A549 (cell line): Measurements from ENCODE around the gene CGREF1. TPM values are rescaled to one million over a fixed set of nuclear protein-coding genes. Genes with fewer than 3 reads are reported as not detected.

Experiments
- ATAC-seq, 2 experiments: fragments of 200-7000 bp in 1 of 2; fragments of >200 bp in 1 of 2; cut with Nextera tagmentation in 1 of 2; cut with Tn5 transposase in 1 of 2; 3 replicates each; pipeline versions ENCODE4 v1.8.0 to v1.9.1; 2018 to 2020; ENCODE audit warnings: mild to moderate bottlenecking in 1 of 2, moderate library complexity in 1 of 2
- CTCF ChIA-PET: fragments of 300-600 bp; sonication (Branson Sonifier 250); formaldehyde crosslinking; extraction: SDS; loops from one replicate; lab custom pipeline; 2021; ENCODE audit warnings: antibody characterized with exemption, inconsistent platforms; lab: Yijun Ruan, JAX
- POLR2A ChIA-PET: fragments of 350-600 bp; formaldehyde crosslinking; extraction: SDS; loops from one replicate; lab custom pipeline; 2021; ENCODE audit warnings: antibody characterized with exemption, inconsistent platforms; lab: Yijun Ruan, JAX
- DNase-seq, 2 experiments: peaks; one replicate each; pipeline versions ENCODE4 v3.0.0 to v3.0.0-alpha.2; 2011 to 2016; ENCODE audit warnings: low read depth in 1 of 2, low spot score in 1 of 2
- FAIRE-seq: peaks from 2 replicates; lab custom pipeline; 2011; peaks lifted over from hg19 to GRCh38; lab: Jason Lieb, UNC
- H3K27ac ChIP-seq, 2 experiments: fragments of >200 bp; sonication (Bioruptor Twin); formaldehyde crosslinking; 3 replicates each; pipeline ENCODE4 v1.5.1; 2016 to 2017
- H3K4me1 ChIP-seq: fragments of >200 bp; sonication (Bioruptor Twin); formaldehyde crosslinking; 3 replicates; pipeline ENCODE4 v1.6.1; 2016
- H3K4me2 ChIP-seq: fragments of >200 bp; sonication (Bioruptor Twin); formaldehyde crosslinking; 3 replicates; pipeline ENCODE4 v1.6.1; 2016
- H3K4me3 ChIP-seq: fragments of >200 bp; sonication (Bioruptor Twin); formaldehyde crosslinking; 3 replicates; pipeline ENCODE4 v1.5.1; 2016
- H3K9me3 ChIP-seq: fragments of >200 bp; sonication (Bioruptor Twin); formaldehyde crosslinking; 3 replicates; pipeline ENCODE4 v1.6.1; 2016
- BHLHE40 ChIP-seq: IDR thresholded peaks from 2 replicates; pipeline ENCODE4 v1.6.1; 2012; ENCODE audit warnings: low read depth, low read length, inconsistent platforms
- CEBPB ChIP-seq, 2 experiments: fragments of >200 bp in 1 of 2; sonication (Bioruptor Twin) in 1 of 2; formaldehyde crosslinking in 1 of 2; IDR thresholded peaks; 2 replicates each; pipeline ENCODE4 v1.6.1; 2012 to 2016
- CHD4 ChIP-seq: fragments of 200-600 bp; sonication (generic); IDR thresholded peaks from 2 replicates; pipeline ENCODE4 v1.6.1; 2016; ENCODE audit warnings: antibody characterized with exemption, mild to moderate bottlenecking, borderline replicate concordance
- ELK1 ChIP-seq: fragments of 150-350 bp; IDR thresholded peaks from 2 replicates; pipeline ENCODE4 v1.6.1; 2014; ENCODE audit warnings: low read depth, mild to moderate bottlenecking, low read length
- EP300 ChIP-seq, 2 experiments: fragments of >200 bp; sonication (Bioruptor Twin); formaldehyde crosslinking; IDR thresholded peaks; 2 replicates in 1 of 2; 3 replicates in 1 of 2; pipeline ENCODE4 v1.6.1; 2016 to 2017
- FOSB ChIP-seq: fragments of 250-450 bp; sonication (Bioruptor Pico); IDR thresholded peaks from 2 replicates; pipeline ENCODE4 v1.5.0; 2020; ENCODE audit warnings: mild to moderate bottlenecking, moderate library complexity
- FOXS1 ChIP-seq: fragments of 250-450 bp; sonication (Bioruptor Pico); IDR thresholded peaks from 2 replicates; pipeline ENCODE4 v1.5.0; 2020; ENCODE audit warnings: mild to moderate bottlenecking, moderate library complexity
- HOXB5 ChIP-seq: fragments of 250-450 bp; sonication (Bioruptor Pico); IDR thresholded peaks from 2 replicates; pipeline ENCODE4 v1.5.0; 2020; ENCODE audit warnings: mild to moderate bottlenecking, moderate library complexity
- KDM1A ChIP-seq: fragments of 200-600 bp; sonication (generic); IDR thresholded peaks from 2 replicates; pipeline ENCODE4 v1.6.1; 2016; ENCODE audit warnings: low read depth, mild to moderate bottlenecking
- MYC ChIP-seq: IDR thresholded peaks from 2 replicates; pipeline ENCODE4 v1.6.1; 2012; ENCODE audit warnings: mild to moderate bottlenecking, inconsistent platforms, low read length, improper control_type of control experiment, borderline replicate concordance
- NFE2L2 ChIP-seq: fragments of 150-350 bp; conservative IDR thresholded peaks from 2 replicates; pipeline ENCODE4 v1.6.1; 2014; ENCODE audit warnings: low read length
- NR3C1 ChIP-seq: fragments of >200 bp; sonication (Bioruptor Twin); formaldehyde crosslinking; IDR thresholded peaks from 3 replicates; pipeline ENCODE4 v1.6.1; 2017
- PHF8 ChIP-seq: fragments of 200-600 bp; sonication (generic); IDR thresholded peaks from 2 replicates; pipeline ENCODE4 v1.6.1; 2016; ENCODE audit warnings: low read depth, mild to moderate bottlenecking, antibody characterized with exemption, moderate library complexity, borderline replicate concordance
- RAD21 ChIP-seq, 2 experiments: fragments of >200 bp in 1 of 2; sonication (Bioruptor Twin) in 1 of 2; formaldehyde crosslinking in 1 of 2; IDR thresholded peaks in 1 of 2; conservative IDR thresholded peaks in 1 of 2; 2 replicates in 1 of 2; 3 replicates in 1 of 2; pipeline ENCODE4 v1.6.1; 2012 to 2018; ENCODE audit warnings: inconsistent platforms in 1 of 2
- RARB ChIP-seq: fragments of 250-450 bp; sonication (Bioruptor Pico); IDR thresholded peaks from 2 replicates; pipeline ENCODE4 v1.8.0; 2021; ENCODE audit warnings: mild to moderate bottlenecking, moderate library complexity
- RCOR1 ChIP-seq: fragments of 150-350 bp; IDR thresholded peaks from 2 replicates; pipeline ENCODE4 v1.6.1; 2014; ENCODE audit warnings: antibody characterized with exemption, low read length, low read depth
- RNF2 ChIP-seq: fragments of 200-600 bp; sonication (generic); IDR thresholded peaks from 2 replicates; pipeline ENCODE4 v1.6.1; 2016; ENCODE audit warnings: low read depth, mild to moderate bottlenecking, antibody characterized with exemption, moderate library complexity, borderline replicate concordance
- SREBF2 ChIP-seq: fragments of 450-650 bp; IDR thresholded peaks from 2 replicates; pipeline ENCODE4 v1.6.1; 2014; ENCODE audit warnings: mild to moderate bottlenecking, moderate library complexity
- TP53 ChIP-seq: fragments of 250-450 bp; sonication (Bioruptor Pico); IDR thresholded peaks from 2 replicates; pipeline ENCODE4 v1.5.0; 2021; ENCODE audit warnings: mild to moderate bottlenecking, moderate library complexity
- USF2 ChIP-seq: fragments of 450-650 bp; IDR thresholded peaks from 2 replicates; pipeline ENCODE4 v1.6.1; 2014; ENCODE audit warnings: antibody characterized with exemption
- ZC3H11A ChIP-seq: fragments of 450-650 bp; IDR thresholded peaks from 2 replicates; pipeline ENCODE4 v1.6.1; 2014; ENCODE audit warnings: antibody characterized with exemption, mild to moderate bottlenecking
- ZFP36 ChIP-seq: fragments of 450-650 bp; IDR thresholded peaks from 2 replicates; pipeline ENCODE4 v1.6.1; 2014; ENCODE audit warnings: borderline replicate concordance; ENCODE audit not compliant: partially characterized antibody
- ZNF302 ChIP-seq: fragments of 250-450 bp; sonication (Bioruptor Pico); IDR thresholded peaks from 2 replicates; pipeline ENCODE4 v1.9.0; 2021; ENCODE audit warnings: inconsistent platforms, mild to moderate bottlenecking, moderate library complexity
- ZSCAN20 ChIP-seq: fragments of 250-450 bp; sonication (Bioruptor Pico); IDR thresholded peaks from 2 replicates; pipeline ENCODE4 v1.8.0; 2022; ENCODE audit warnings: mild to moderate bottlenecking, moderate library complexity
- WGBS: methylation state at CpG from one replicate; pipeline ENCODE4 v1.1.6; 2017; ENCODE audit errors: missing lambda C conversion rate; 5-methylcytosine and 5-hydroxymethylcytosine counted together
- polyA plus RNA-seq, 4 experiments: library from polyadenylated mRNA; depleted of rRNA in 3 of 4; stranded (reverse); fragments of >200 nt; fragmentation: RNase III in 1 of 4; extraction: RNeasy Plus Mini Kit Qiagen cat#74134 plus additional on column Dnase treatment in 1 of 4; gene quantifications; 2 replicates in 3 of 4; 3 replicates in 1 of 4; pipeline ENCODE4 v1.2.3, GENCODE V29; 2011 to 2017
- TF ChIP-seq, protein P1 (sequence below): fragments of >200 bp; sonication (Bioruptor Twin); formaldehyde crosslinking; IDR thresholded peaks from 3 replicates; pipeline ENCODE4 v1.6.1; 2016
- TF ChIP-seq, protein P2 (sequence below): IDR thresholded peaks from 2 replicates; pipeline ENCODE4 v1.6.1; 2012
- TF ChIP-seq, protein P3 (sequence below): fragments of >200 bp; sonication (Bioruptor Twin); formaldehyde crosslinking; IDR thresholded peaks from 2 replicates; pipeline ENCODE4 v1.6.1; 2016

The CGREF1 gene
- polyA plus RNA-seq, 2 of the 4 experiments (the other 2 are of a cell fraction) = 5.1 to 5.8 TPM

DNA sequence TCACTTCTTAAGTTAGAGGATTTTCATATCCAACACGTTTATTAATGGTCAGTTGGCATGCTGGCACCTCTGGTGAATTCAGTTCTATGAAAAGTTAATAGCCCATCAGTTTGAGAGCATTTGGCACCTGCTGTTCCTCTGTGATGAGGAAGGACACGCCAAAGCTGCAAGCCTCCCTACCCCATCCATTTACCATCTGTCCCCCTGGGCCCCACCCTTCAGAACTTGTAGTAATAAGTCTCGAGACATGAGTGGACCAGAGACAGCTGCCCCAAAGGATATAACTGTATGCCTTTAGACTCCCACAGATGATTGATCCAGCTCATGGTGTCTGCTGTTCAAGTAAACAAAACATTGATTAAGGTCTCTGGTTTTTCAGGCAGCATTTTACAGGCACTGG, 53.8 kb downstream of the CGREF1 start (continued):
- no peak for TF ChIP-seq ELK1

DNA sequence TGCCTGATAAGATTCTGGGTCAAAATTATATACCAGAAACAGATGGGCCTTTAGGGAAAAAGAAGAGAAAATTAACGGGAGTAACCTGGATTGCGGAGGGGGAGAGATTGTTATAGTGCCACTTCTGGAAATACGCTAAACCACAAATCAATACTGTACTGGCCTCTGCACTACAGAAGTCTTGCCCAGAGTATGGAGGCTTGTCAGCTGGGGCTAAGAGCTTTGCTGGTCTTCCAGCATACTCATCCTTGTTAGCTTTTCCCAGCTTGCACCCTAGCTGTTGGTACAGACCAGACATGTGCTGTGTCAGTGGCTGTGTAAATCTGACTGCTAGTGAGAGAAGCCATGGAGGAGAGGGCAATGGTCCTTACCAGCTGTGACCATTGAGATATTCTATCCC, 58.6 kb downstream of the CGREF1 start:
- CTCF ChIA-PET = interaction anchor here (0.8 to 18.7 kb wide), 5 partner anchors 9 to 109 kb away, joined by 3 to 253 read pairs (median 6); partner anchors contain the start of genes AGBL5, EMILIN1, KHK and OST4
- no peak overlapping the region for H3K4me3 ChIP-seq
- TF ChIP-seq RAD21 (conservative IDR thresholded peaks at IDR 0.05 in 1 of 2, IDR thresholded peaks at IDR 0.05 in 1 of 2) = no peak
- TF ChIP-seq RARB (CRISPR knock-in tag) = no peak
- TF ChIP-seq FOXS1 (CRISPR knock-in tag) = no peak
- no peak for TF ChIP-seq ZC3H11A
- TF ChIP-seq ZNF302 (CRISPR knock-in tag) = no peak
- no peak for TF ChIP-seq RNF2
- TF ChIP-seq RCOR1 = no peak
- TF ChIP-seq, protein P1, sequence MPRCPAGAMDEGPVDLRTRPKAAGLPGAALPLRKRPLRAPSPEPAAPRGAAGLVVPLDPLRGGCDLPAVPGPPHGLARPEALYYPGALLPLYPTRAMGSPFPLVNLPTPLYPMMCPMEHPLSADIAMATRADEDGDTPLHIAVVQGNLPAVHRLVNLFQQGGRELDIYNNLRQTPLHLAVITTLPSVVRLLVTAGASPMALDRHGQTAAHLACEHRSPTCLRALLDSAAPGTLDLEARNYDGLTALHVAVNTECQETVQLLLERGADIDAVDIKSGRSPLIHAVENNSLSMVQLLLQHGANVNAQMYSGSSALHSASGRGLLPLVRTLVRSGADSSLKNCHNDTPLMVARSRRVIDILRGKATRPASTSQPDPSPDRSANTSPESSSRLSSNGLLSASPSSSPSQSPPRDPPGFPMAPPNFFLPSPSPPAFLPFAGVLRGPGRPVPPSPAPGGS = no peak
- TF ChIP-seq, protein P2, sequence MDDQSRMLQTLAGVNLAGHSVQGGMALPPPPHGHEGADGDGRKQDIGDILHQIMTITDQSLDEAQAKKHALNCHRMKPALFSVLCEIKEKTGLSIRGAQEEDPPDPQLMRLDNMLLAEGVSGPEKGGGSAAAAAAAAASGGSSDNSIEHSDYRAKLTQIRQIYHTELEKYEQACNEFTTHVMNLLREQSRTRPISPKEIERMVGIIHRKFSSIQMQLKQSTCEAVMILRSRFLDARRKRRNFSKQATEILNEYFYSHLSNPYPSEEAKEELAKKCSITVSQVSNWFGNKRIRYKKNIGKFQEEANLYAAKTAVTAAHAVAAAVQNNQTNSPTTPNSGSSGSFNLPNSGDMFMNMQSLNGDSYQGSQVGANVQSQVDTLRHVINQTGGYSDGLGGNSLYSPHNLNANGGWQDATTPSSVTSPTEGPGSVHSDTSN = no peak
- no peak for TF ChIP-seq KDM1A
- no peak for TF ChIP-seq FOSB (CRISPR knock-in tag)
- TF ChIP-seq NR3C1 = no peak
- TF ChIP-seq, all 56 proteins: peak for 0
- ATAC-seq = no peak
- no peak for DNase-seq
- WGBS = 83% methylated on average over 3 of the region's 3 CpGs
- FAIRE-seq = no peak
- H3K4me1 ChIP-seq = peaks cover 5% of the 10 kb centered on the region; the same call in 1 of the 3 replicates
- H3K27ac ChIP-seq = no peak overlapping the region
- no peaks in the 10 kb centered on the region for H3K9me3 ChIP-seq
- H3K4me2 ChIP-seq = no peak overlapping the region
- POLR2A ChIA-PET = interaction anchor here (4.7 to 5.5 kb wide), 2 partner anchors 9 to 11 kb away, joined by 35 to 37 read pairs; partner anchors contain the start of genes AGBL5 and OST4

DNA sequence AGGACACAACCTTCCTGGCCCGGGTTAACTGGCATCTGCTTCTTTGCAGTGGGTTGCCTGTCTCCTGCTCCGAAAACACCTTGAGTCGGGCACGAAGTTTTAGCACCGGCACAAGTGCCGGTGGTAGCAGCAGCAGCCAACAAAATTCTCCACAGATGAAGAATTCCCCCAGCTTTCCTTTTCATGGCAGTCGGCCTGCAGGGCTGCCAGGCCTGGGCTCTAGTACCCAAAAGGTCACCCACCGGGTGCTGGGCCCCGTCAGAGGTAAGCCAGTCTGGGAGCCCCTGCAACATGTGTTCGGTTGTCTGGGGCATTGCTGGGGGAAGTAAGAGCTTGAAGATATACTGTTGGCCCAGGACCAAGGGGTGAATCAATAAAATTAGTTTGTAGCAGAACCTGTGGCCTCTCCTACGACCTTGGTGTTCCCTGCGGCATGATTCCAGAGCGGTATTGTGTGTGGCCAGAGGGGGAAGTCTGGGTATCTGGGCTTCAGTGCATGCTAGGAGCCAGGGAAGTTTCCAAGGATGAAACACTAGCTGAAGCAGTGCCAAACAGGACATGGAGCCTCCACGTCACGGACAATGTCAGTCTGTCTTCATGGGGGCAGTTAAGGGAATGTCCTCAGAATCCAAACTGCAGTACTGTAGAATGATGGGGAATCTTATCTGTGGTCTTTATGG, 59.6 kb downstream of the CGREF1 start:
- peaks cover 5% of the 10 kb centered on the region; the same call in 1 of the 3 replicates for H3K4me1 ChIP-seq
- POLR2A ChIA-PET = interaction anchor here (4.7 to 5.5 kb wide), 2 partner anchors 8 to 12 kb away, joined by 35 to 37 read pairs; partner anchors contain the start of genes AGBL5 and OST4

More for the DNA sequence above, 59.6 kb downstream of the CGREF1 start:
- no peak for TF ChIP-seq CHD4
- TF ChIP-seq USF2 = no peak
- no peak for TF ChIP-seq HOXB5 (CRISPR knock-in tag)
- no peak for TF ChIP-seq RCOR1
- no peak for TF ChIP-seq RNF2
- TF ChIP-seq ELK1 = no peak
- no peak for TF ChIP-seq ZFP36
- no peak for TF ChIP-seq PHF8
- TF ChIP-seq EP300 (IDR thresholded peaks at IDR 0.05) = no peak
- TF ChIP-seq NFE2L2 = no peak
- no peak for TF ChIP-seq NR3C1
- TF ChIP-seq BHLHE40 = no peak
- TF ChIP-seq MYC = no peak
- TF ChIP-seq, protein P3, sequence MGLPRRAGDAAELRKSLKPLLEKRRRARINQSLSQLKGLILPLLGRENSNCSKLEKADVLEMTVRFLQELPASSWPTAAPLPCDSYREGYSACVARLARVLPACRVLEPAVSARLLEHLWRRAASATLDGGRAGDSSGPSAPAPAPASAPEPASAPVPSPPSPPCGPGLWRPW = no peak
- no peak for TF ChIP-seq TP53 (CRISPR knock-in tag)
- TF ChIP-seq FOSB (CRISPR knock-in tag) = no peak
- TF ChIP-seq ZSCAN20 (CRISPR knock-in tag) = no peak
- TF ChIP-seq CEBPB (IDR thresholded peaks at IDR 0.05) = no peak
- TF ChIP-seq SREBF2 = no peak
- DNase-seq (no peak), ATAC-seq (no peak), FAIRE-seq (no peak)
- CTCF ChIA-PET = interaction anchor here (0.6 to 18.7 kb wide), 10 partner anchors 8 to 213 kb away, joined by 3 to 253 read pairs (median 4); partner anchors contain the start of genes AGBL5, EMILIN1, KHK and OST4
- Histone ChIP-seq H3K27ac (no peak overlapping the region), H3K4me2 (no peak overlapping the region), H3K4me3 (no peak overlapping the region), H3K9me3 (no peaks in the 10 kb centered on the region)
- WGBS = 89% methylated on average over 15 of the region's 15 CpGs
